ENCODE results near the gene PTH1R.

Gene PTH1R

DNA sequence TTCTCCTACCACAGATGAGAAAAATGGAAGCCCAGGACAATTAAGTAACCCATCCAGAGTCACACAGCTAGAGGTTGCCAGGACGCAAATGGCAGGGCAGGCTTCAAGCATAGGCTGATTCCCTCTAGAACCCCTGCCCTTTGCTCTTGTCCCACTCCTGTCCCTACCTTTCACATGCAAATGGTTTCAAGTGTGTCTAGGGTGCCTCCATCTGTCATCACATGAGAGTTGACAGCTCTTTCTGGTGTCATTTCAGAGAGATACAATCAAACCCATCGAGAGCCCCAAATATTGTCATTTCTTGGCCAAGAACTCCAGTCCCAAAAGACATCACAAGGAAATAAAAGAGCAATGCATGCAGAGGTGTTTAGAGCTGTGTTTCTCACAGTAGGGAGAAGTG is 75.3 kb downstream of the PTH1R start:
- DNase-seq: no peak

All from NCI-H2081 (cell line).